ENCODE data around the gene RAB14.

GRCh38 chr9:121138973-121139372 lies 62.7 kb downstream of the RAB14 start:
- TF ChIP-seq CTCF (IDR thresholded peaks at IDR 0.05) (no peak), POLR2A (IDR thresholded peaks at IDR 0.05) (no peak)

All from body of pancreas (tissue), 4 donors.